Measurements from ENCODE around the gene SLC2A3.

DNA sequence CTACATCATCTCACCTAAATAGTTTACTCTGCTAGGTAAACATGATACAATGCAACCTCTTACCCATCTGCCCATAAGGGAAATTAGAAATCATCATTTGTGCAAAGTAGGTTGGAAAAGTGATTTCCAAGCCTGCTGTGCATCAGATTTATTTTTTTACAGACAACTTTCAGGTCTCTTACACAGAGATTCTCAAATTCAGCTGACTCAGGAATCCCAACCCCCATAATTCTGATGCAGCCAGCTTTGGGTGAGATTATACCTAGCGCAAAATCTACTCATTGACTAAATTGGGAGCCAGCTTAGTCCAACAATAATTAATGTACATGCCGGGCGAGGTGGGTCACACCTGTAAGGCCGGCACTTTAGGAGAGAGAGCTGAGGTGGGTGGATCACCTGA, 8.5 kb downstream of the SLC2A3 start:
- TF ChIP-seq CTCF (IDR thresholded peaks at IDR 0.05) = no peak
- no peak for TF ChIP-seq POLR2A (IDR thresholded peaks at IDR 0.05)

Data from Peyer's patch (tissue), 4 donors.